AG08396 (cell line): ENCODE results near the gene TSTD1.
"Not testable (repeated sequence)": the region's sequence is repeated elsewhere in the genome, so short reads cannot be mapped to it uniquely, and the experiment has no call there.

ENCODE experiments used
- DNase-seq: peaks from one replicate; pipeline ENCODE4 v3.0.0; 2012; ENCODE audit warnings: low spot score, mixed read lengths

TSTD1 gene

DNA sequence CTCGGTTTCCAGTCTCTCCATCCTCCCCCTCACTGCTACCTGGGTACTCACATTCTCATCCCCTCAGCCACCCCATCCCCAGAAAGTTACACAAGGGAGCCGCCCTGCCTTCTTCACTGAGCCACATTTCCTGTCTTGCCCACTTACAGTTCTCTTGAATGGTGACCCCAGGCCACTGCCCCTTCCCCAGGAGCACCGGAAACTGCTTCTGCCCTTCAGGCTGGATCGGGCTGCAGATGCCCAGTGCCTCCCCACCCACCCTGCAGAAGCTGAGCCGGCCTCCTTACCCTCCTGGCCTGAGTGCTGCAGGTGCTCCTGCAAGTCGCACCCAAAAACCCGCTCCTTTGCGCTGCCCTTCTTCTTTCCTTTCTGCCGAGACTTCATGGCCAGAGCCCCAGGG, 30.5 kb upstream of the TSTD1 start:
- DNase-seq, result no peak

DNA sequence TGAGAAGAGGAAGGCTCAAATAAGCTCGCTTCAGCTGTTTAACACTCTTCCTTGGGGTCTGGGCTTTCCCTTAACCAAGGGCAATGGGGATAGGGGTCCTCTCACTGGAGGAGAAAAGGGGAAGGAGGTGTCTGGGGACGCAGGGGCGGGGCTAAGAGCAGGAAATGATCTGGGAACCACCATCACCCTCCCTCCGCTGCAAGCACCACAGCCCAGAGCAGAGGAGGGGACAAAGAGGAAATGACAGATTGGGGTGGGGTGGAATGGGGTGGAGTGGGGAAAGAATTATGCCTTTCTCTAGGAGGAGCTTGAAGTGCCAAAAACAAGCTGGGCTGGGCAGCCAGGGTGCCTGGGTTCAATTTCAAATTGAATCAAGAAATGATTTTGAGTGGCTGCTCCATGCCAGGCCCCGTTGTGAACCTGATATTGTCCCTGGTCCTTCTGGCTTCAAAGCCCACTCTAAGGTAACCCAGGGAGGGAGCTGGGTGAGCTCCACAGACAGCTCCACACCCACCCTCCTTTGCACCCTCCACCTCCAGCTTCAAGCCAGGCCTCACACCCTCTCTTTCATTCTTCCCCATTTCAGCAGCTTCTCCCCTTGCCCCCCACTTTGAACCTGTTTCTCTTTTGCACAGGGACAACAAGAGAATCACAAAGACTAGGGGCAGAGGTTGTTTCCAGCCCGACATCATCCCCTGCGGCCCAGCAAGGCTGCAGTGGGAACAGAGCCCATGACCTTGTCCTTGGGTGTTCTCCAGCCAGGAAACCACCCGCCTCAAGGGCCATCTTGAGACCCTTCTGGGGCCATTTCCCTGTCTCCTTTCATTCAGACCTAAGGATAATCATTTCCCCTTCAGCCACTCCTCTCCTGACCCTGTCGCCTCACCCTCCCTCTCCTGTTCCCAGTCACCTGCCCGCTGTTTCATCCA, 29.8 kb upstream of the TSTD1 start:
- no peak for DNase-seq

DNA sequence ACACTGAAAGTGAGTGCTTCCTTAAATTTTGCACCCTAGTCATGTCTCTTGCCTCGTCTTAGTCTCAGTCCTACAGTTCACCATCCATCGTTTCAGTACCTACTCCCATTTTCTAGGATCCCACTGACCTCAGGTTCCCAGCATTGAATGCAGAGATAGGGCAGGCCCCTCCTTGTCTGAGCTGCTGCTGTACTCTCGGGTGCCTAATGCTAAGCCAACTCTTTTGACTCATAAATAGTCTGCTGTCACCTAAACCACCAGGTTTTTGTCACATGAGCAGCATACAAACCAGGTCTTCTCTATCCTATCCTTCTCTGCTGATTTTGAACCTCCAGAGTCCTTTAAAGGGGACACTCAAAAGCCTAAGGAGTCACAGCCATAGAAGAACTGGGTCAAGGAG, 27.9 kb upstream of the TSTD1 start:
- no peak for DNase-seq

DNA sequence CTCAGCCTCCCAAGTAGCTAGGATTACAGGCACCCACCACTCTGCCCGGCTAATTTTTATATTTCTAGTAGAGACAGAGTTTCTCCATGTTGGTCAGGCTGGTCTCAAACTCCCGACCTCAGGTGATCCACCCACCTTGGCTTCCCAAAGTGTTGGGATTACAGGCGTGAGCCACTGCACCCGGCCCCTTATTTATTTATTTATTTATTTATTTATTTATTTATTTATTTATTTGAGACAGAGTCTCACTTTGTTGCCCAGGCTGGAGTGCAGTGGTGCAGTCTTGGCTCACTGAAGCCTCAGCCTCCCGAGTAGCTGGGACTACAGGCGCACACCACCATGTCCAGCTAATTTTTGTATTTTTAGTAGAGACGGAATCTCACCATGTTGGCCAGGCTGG, 26.9 kb upstream of the TSTD1 start:
- not testable (repeated sequence) for DNase-seq

DNA sequence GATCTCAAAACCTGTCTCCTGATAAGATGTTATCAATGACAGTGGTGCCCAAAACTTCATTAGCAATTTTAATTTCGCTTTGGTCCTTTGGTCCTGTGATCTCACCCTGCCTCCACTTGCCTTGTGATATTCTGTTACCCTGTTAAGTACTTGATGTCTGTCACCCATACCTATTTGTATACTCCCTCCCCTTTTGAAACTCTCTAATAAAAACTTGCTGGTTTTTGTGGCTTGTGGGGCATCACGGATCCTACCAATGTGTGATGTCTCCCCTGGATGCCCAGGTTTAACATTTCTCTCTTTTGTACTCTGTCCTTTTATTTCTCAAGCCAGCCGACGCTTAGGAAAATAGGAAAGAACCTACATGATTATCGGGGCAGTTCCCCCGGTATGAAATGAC, 25.2 kb upstream of the TSTD1 start:
- DNase-seq, result not testable (repeated sequence)

DNA sequence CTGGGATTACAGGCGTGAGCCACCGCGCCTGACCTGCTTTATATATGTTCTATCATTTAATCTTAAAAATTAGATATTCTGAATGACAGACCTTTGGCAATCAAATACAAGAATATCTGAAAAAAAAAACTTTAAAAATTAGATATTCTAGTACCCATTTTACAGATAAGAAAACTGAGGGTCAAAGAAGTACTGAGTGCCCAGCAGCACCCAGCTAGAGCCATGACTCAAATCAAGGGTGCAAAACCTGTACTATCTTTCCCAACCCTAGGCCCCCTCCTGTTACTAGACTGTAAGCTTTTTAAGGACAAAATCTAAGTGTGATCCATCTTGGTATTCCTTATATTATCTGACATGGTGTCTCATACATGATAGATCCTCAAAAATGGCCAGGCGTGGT, 22.7 kb upstream of the TSTD1 start:
- no peak for DNase-seq

DNA sequence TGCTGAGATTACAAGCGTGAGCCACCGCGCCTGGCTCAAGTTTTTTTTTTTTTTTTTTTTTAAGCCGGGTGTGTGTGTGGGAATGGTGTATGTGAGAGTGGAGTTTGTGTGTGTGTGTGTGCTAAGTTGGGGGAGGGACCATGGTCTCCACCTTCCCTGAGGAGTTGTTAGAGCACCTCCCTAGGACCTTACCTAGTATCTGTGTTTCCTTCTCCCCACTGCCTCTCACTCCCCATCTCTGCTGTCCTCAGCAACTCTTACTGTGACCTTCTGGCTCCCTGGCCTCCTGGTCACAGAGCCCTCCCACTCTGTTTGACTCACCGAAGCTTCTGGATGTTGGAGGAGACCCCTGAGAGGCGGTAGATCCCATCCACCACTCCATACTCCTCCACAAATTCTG, 20.5 kb upstream of the TSTD1 start:
- no peak for DNase-seq

DNA sequence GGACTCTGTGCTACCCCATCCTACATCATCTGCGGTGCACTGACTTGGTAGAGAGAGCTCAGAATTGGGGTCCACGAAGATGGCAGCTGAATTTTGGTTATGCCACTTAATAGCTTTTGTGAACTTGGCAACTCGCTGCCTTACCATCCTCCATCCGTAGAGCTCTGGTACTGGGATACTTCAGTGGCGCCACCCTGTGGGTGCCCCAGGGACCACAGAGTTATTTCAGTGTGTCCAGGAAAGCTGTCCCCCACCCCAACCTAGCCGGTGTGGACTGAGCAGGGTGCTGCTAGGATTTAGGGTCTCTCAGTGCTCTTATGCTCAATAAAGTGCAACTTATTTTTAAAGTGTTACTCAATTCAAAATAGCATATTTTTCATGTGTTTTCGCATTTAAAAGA, 16.0 kb upstream of the TSTD1 start:
- DNase-seq, result no peak

DNA sequence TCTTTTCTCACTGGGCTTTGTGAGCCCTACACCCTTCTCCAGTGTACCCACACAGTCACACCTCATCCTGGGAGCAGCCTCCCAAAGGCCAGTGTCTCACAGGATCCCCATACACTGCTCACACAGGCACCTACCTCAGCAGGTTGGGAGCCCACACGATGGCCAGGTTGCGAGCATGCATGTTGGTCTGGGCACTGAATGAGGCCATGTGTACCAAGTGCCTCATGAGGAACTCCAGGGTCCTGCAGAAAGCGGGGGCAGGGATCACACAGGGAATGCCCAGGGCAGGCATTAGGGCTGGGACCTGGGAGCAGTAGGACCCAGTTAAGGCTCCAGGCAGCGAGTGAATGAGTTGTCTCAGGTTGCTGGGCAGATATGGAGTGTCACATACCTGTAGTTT, 15.5 kb upstream of the TSTD1 start:
- no peak for DNase-seq

DNA sequence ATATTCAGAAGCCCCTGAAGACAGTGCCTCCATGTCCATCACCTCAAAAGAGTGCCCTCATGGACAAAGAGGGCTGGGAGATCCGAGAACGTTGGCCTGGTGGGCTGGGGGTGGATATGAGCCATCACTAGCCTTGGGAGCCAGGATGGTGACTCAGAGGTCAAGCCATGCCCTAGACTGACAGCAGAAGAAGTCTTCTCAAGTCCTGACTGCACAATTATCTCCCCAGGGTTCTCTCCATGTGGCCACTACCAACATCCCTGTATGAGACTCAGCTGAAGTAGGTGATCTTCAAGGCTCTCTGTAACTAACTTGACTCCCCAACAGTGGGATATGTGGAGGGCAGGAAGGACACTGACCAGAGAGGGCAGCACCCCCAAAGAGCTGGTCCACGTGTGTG, 14.1 kb upstream of the TSTD1 start:
- no peak for DNase-seq

DNA sequence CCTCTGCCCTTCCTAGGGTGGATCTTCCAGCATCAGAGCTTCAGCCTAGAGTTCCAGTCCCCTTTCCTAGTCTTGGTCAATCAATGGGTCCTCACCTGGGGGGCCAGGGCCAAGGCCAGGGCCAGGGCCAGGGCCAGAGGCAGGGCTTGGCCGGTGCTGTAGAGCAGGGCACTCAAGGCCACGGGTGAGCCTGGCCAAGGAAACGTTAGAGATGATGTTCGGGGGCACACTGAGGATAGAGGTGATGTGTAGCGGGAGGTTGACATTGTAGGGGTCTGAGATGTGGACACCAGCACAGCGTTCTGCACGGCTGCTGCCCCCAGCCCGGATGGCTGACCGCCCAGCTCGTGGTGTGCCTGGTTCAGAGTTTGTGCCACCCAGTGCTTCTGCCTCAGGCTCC, 12.5 kb upstream of the TSTD1 start:
- no peak for DNase-seq

DNA sequence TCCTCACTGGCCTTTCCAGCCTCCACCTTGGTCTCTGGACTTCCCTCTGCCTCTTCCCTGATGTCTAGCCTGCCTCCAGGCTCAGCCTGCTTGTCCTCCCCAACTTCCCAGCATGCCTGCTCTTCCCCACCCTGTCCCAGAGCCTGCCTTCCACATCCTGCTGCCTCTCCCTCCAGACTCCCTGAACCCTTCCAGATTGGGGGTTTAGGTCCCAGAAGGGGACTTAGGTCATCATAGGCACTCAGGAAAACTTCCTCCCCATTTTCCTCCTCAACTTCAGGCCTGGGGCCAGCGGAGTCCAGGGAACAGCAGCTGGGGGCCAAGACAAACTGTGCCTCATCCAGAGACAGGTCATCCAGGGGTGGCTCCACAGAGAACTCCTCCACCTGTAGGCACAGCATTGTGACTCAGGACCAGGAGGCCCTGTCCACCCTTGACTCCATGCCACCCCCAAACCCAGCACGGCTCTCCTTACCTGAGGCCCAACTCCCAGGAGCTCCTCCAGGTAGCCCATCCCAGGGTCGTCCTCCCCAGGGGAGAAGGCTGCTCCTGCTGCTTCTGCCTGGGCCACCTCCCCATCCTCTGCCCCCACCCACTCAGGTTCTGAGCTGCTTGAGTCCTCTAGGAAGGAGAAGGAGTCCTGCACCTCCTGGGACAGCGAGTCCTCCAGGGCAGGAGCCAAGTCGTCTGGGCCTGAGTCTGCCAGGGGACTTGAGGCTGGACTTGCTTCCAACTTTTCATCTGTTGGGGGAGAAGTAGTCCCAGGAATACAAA, 10.4 kb upstream of the TSTD1 start:
- no peak for DNase-seq

DNA sequence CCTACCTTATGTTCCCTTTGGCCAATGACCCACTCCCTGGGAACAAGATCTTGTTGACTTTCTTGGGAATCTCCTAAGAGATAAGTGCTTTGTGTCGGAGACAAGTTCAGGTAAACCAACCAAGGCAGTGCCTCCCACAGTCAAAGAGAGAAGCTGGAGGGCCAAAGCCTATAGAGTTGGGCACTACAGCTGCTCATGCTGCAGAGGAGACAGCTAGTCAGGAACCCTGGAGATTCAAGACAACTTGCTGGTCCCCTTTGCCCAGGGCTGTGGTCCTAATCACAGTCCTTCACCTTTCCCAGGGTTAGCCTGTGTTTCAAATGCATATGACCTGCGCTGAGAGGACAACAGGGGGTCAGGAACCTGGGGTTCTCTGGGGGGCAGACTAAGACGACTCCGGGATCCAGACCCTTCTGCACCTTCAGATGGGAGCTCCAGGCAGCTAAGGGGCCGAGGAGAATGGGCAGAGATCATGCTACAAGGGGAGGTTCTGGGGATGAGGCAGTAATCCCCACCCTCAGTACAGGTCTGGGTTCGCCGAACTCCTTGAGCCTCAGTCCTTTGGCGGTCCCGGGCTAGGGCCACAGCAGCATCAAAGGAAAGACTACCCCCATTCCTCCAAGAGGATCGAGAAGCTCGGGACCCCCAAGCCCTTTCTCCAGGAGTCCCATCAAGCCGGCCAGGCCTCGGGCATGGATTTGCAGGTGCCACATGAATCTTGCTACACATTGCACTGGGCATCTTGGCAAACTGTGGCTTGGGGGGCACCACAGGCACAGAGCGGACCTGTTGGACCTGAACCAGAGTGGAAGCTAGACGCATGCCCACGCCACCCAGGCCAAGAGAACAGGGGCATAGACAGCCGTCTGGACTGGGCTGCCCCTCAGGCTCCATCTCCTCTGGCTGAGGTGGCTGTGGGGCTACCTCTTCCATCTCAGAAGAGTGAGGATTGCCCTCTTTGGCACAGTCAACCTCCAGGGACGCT, 9.0 kb upstream of the TSTD1 start:
- no peak for DNase-seq

DNA sequence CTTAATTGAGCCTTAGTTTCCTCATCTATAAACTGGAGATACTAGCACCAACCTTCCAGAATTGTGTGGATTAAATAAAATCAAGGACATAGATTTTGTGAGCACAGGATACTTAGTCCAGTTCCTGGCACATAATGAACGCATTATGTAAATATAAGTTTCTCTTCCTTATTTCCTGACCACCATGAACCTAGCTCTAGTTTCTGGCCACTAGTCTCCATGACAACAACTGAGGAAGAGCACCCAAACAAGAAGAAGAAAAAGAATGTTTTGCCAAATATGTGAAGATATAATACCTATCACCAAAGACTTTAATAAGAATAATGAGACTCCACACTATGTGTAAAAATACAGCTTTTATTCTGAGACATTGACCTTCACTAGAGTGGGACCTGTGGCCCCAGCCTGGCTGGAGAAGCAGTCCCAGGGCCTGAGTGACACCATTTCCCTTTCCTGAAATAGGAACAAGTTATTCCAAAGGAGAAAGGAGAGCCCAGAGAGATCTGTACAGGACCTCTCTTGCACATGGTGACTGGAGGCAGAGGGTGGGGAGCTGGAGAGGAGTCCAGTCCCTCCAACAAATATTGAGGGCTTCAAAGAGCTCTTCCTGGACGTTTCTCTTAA, 8.0 kb upstream of the TSTD1 start:
- no peak for DNase-seq

DNA sequence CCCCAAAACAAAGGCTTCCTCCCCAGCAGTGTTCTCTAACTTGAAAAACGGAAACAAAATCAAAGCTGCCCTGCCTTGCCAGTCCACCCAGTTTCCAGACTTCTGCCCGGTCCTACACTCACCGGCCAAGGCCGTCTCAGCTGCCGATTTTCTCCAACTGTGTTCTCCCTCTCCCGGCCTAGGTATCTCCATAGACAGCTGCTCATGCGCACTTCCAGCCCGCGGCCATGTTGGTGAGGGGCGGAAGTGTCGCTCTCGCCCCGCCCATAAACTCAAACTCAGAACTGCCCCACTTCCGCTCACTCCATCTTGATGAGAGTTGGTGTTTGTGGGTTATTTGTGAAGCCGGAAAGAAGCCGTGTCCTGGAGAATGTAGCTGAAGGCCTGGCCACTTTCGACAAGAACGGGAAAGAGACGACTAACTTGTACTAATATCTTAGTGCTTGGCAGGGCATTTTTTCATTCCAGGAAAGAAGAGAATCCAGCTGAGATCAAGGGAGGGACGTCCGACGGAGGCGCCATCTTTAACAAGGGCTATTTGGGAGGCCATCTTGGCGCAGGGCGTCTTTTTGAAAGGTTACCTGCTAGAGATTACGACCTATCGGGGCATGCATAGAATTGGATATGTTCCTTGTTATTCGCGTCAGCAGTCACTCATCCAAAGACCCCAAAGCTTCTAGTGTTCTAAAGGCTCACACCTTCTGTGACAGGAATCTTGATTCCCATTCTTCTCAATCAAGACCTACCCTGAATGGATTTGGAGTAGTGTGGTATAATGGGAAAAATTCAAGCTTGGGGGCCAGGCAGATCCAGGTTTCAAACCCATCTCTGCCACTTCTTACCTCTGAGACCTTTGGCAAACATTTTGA, 7.2 kb upstream of the TSTD1 start, which contains the start of gene USF1:
TSS of gene USF1 (minus strand) at position 242 of the 869 bp plus-strand sequence. CDS start 2,702 bp downstream, outside the sequence.
- DNase-seq, result peak; percentile 97

DNA sequence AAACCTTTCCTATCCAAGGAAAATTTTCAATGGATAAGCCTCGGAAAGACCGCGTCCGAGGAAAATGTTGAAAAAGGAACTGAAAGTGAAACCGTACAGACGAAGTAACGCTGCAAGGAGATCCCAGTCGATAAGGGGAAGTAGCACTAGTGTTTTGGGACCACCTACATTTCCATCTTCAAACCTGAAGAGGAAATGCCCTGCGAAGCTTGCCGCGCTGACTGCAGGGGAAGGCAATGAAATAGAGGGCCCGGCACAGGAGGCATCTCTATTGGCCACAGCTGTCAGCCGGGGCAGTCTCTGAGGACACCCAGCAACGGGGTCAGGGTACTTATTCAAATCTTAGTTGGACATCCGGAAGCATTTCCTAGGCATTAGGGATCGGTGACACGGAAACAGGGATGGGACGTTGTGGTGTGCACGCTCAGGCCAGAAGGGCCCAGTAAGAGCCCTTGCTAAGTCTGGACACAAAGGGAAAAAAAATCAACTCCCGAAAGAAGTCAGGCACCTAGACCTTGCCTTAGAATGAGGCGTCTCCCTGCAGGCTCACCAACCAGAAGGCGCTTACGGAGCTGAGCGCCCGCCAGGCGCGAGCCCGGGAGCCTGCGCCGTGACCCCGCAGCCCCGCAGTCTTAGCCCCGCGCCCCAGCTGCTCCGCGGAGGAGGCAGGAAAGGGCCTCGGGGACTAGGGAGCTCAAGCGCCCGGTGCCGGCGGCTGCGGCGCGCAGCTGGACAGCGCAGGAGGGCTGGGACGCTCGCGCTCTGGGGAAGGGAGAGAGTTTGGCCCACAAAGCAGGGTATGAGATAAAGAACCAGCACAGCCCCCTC, 6.4 kb upstream of the TSTD1 start:
- peak; percentile 85 for DNase-seq

DNA sequence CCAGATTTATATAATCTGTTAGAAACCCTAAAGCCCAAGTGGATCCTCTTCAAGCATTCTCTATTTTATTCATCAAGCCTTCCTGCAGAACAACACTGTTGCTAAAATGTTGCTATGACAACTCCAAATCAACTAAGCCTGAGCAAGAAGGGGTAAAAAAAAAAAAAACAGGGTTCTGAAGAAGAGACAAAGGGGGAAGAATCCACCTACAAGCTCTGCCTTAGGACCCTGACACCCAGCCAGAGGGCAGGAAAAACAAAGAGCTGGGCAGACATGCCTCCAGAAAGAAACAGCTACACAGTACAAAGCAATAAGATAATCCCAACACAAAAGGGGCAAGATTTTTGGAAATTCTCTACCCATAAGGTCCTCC, 5.8 kb upstream of the TSTD1 start:
- DNase-seq, result no peak

DNA sequence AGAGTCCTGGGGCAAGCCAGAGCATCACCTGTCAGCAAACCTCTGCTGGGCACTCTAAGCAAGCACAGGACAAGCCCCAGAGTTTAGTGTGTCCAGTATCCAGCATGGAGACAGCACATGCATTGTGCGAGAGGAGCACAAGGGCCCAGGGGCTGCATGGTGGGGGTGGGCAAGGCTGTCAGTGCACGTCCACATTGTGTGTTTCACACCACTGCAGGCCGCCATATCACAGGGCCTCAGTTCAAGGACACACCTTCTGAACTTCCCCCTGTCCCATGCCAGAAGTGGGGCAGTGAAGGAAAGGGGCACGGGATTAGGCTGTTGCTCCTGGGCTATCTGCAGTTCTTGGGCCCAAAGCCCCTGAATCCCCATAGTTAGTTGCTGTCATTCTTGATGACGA, 782 bp upstream of the TSTD1 start:
- no peak for DNase-seq

DNA sequence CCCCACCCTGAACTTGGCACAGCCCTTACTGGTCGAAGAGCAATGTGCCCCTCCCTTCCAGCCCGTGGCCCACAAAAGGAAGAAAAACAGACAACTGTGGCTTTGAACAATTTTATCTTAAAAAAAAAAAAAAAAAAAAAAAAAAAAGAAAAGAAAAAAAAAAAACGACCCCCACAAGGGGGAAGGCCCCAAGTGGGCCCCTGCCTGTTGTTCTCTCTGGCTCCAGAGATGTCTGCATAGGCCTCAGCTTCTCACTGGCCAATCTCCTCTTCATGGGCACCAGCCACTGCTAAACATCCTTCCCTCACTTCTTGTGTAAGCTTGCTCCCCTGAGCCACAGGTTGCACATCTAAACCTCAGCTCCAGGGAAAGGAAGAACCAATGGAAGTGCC, 386 bp upstream of the TSTD1 start:
- DNase-seq, result no peak
